ENCODE results near the gene MYOG.

DNA sequence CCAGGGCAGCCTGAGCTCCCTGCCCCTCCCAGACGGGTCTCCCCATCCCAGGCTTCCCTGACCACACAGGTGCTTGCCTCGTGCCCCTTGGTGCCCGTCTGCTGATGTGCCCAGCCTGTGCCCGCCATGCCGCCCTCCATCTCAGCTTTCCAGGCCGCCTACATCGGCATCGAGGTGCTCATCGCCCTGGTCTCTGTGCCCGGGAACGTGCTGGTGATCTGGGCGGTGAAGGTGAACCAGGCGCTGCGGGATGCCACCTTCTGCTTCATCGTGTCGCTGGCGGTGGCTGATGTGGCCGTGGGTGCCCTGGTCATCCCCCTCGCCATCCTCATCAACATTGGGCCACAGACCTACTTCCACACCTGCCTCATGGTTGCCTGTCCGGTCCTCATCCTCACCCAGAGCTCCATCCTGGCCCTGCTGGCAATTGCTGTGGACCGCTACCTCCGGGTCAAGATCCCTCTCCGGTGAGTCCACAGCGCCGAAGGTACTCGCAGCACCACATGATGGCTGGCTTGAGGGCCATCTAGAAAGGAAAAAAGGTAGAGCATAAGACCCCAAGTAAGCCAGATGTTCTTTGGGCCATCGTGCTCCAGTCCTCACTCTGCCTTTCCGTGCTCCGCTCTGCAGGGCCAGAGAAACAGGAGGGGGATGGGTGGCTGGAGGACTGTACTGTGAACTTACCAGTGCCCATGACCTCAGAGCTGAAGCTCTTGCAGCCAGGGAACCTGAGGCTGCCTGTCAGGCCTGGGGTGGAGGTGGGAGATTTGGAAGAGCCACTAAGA is 43.1 kb upstream of the MYOG start:
- TF ChIP-seq, protein P1, sequence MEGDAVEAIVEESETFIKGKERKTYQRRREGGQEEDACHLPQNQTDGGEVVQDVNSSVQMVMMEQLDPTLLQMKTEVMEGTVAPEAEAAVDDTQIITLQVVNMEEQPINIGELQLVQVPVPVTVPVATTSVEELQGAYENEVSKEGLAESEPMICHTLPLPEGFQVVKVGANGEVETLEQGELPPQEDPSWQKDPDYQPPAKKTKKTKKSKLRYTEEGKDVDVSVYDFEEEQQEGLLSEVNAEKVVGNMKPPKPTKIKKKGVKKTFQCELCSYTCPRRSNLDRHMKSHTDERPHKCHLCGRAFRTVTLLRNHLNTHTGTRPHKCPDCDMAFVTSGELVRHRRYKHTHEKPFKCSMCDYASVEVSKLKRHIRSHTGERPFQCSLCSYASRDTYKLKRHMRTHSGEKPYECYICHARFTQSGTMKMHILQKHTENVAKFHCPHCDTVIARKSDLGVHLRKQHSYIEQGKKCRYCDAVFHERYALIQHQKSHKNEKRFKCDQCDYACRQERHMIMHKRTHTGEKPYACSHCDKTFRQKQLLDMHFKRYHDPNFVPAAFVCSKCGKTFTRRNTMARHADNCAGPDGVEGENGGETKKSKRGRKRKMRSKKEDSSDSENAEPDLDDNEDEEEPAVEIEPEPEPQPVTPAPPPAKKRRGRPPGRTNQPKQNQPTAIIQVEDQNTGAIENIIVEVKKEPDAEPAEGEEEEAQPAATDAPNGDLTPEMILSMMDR (IDR thresholded peaks at IDR 0.05) = no peak
- TF ChIP-seq POLR2A (IDR thresholded peaks at IDR 0.05) = no peak

Data from adrenal gland (tissue), 5 donors.